NCI-H2107 (cell line): ENCODE data around the gene TTLL10.
"Not testable (repeated sequence)": the region's sequence is repeated elsewhere in the genome, so short reads cannot be mapped to it uniquely, and the experiment has no call there.

Experiments
- DNase-seq: peaks from one replicate; lab custom pipeline; 2025; lab: John Stamatoyannopoulos, UW

The TTLL10 gene

GRCh38 chr1:1191734-1192133 is 18.1 kb downstream of the TTLL10 start:
- no peak for DNase-seq

GRCh38 chr1:1194723-1195122 is 21.0 kb downstream of the TTLL10 start:
- DNase-seq, result no peak

GRCh38 chr1:1195726-1196125 is 22.0 kb downstream of the TTLL10 start:
- DNase-seq, result not testable (repeated sequence)

- DNase-seq, result no peak
These were observed 22.9 kb downstream of the TTLL10 start for GRCh38 chr1:1196431-1197187.

GRCh38 chr1:1197188-1197500 is 23.5 kb downstream of the TTLL10 start:
- no peak for DNase-seq

- no peak for DNase-seq
These were observed 24.1 kb downstream of the TTLL10 start for GRCh38 chr1:1197551-1198422.

GRCh38 chr1:1198423-1199140 is 24.9 kb downstream of the TTLL10 start:
- no peak for DNase-seq

- DNase-seq, result no peak
These were observed 25.7 kb downstream of the TTLL10 start for GRCh38 chr1:1199141-1199960.

GRCh38 chr1:1199961-1200875 is 26.5 kb downstream of the TTLL10 start:
- no peak for DNase-seq

GRCh38 chr1:1200876-1201810 is 27.5 kb downstream of the TTLL10 start:
- no peak for DNase-seq

GRCh38 chr1:1202831-1203560 is 29.3 kb downstream of the TTLL10 start:
- no peak for DNase-seq

GRCh38 chr1:1203561-1204424 is 30.1 kb downstream of the TTLL10 start:
- DNase-seq, result no peak

GRCh38 chr1:1204425-1204920 is 30.8 kb downstream of the TTLL10 start:
- no peak for DNase-seq

GRCh38 chr1:1204998-1205768 is 31.5 kb downstream of the TTLL10 start:
- no peak for DNase-seq

GRCh38 chr1:1205769-1206375 is 32.2 kb downstream of the TTLL10 start:
- no peak for DNase-seq

- no peak for DNase-seq
These were observed 32.8 kb downstream of the TTLL10 start, which contains the start of gene TNFRSF18 for GRCh38 chr1:1206376-1206965. Gene TNFRSF18 (minus strand): TSS chr1:1206592. CDS start chr1:1206571, 21 bp downstream.
